HCT116 (cell line): ENCODE results near the gene GRAP.

Source experiments
- CEBPB ChIP-seq: IDR thresholded peaks from 2 replicates; pipeline ENCODE4 v1.6.1; 2012; ENCODE audit warnings: low read depth
- EGR1 ChIP-seq: IDR thresholded peaks from 2 replicates; pipeline ENCODE4 v1.6.1; 2012; ENCODE audit warnings: low read depth
- EZH2 ChIP-seq: fragments of 200-600 bp; sonication (generic); IDR thresholded peaks from 2 replicates; pipeline ENCODE4 v1.6.1; 2017; ENCODE audit warnings: antibody characterized with exemption, mixed run types
- EZH2phosphoT487 ChIP-seq: fragments of 200-600 bp; IDR thresholded peaks from 2 replicates; pipeline ENCODE4 v1.6.1; 2018; ENCODE audit warnings: antibody characterized with exemption, borderline replicate concordance
- JUND ChIP-seq: IDR thresholded peaks from 2 replicates; pipeline ENCODE4 v1.6.1; 2012
- POLR2A ChIP-seq: IDR thresholded peaks from 2 replicates; pipeline ENCODE4 v1.7.0; 2011; ENCODE audit warnings: borderline replicate concordance; ENCODE audit not compliant: insufficient read depth, insufficient read length; ENCODE audit errors: extremely low read depth
- POLR2AphosphoS5 ChIP-seq: IDR thresholded peaks from 2 replicates; pipeline ENCODE4 v1.6.1; 2011; ENCODE audit warnings: mild to moderate bottlenecking, low read depth, low read length, moderate library complexity
- TCF7L2 ChIP-seq: IDR thresholded peaks from 2 replicates; pipeline ENCODE4 v1.7.0; 2011; ENCODE audit warnings: borderline replicate concordance, inconsistent platforms; ENCODE audit not compliant: insufficient read depth, insufficient read length; ENCODE audit errors: extremely low read depth
- YY1 ChIP-seq: IDR thresholded peaks from 2 replicates; pipeline ENCODE4 v1.6.1; 2011; ENCODE audit warnings: low read length, low read depth, moderate library complexity, mild to moderate bottlenecking; ENCODE audit not compliant: insufficient replicate concordance; ENCODE audit errors: extremely low read depth
- TF ChIP-seq, protein P1 (sequence below): IDR thresholded peaks from 2 replicates; pipeline ENCODE4 v1.6.1; 2012
- TF ChIP-seq, protein P2 (sequence below), 3 experiments: fragments of 200-600 bp in 1 of 3; sonication (generic) in 1 of 3; IDR thresholded peaks in 2 of 3; conservative IDR thresholded peaks in 1 of 3; 2 replicates each; pipeline ENCODE4 v1.5.1; 2012 to 2017; ENCODE audit warnings: low read depth in 2 of 3, low read length in 2 of 3, antibody characterized with exemption in 1 of 3, borderline replicate concordance in 1 of 3, control low read depth in 1 of 3, mild to moderate bottlenecking in 1 of 3, mixed read lengths in 1 of 3, mixed run types in 1 of 3, moderate library complexity in 1 of 3; ENCODE audit not compliant: insufficient read depth in 1 of 3
- TF ChIP-seq, protein P3 (sequence below): IDR thresholded peaks from 2 replicates; pipeline ENCODE4 v1.6.1; 2012; ENCODE audit warnings: low read depth

DNA sequence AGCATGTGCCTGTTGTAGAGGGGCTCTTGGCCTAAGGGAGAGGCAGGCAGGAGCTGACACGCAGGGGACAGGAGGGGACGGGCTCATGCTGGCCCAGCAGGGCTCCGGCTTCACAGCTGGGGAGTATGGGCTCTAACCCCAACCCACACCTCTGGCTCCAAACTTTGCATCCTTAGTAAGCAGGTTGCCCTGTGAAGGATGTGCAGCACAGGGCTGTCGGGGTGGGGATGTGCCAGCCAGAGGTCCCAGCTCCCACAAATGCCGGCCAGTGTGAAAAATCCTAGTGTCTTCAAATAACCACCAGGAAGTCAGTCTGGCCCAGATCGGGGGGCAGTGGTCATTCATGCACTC, 28.2 kb downstream of the GRAP start:
- TF ChIP-seq JUND (no peak), POLR2A (no peak), POLR2AphosphoS5 (no peak), YY1 (no peak), EGR1 (no peak), CEBPB (no peak), EZH2phosphoT487 (no peak), EZH2 (no peak), TCF7L2 (no peak)
- TF ChIP-seq, protein P1, sequence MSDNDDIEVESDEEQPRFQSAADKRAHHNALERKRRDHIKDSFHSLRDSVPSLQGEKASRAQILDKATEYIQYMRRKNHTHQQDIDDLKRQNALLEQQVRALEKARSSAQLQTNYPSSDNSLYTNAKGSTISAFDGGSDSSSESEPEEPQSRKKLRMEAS: no peak
- TF ChIP-seq, protein P2, sequence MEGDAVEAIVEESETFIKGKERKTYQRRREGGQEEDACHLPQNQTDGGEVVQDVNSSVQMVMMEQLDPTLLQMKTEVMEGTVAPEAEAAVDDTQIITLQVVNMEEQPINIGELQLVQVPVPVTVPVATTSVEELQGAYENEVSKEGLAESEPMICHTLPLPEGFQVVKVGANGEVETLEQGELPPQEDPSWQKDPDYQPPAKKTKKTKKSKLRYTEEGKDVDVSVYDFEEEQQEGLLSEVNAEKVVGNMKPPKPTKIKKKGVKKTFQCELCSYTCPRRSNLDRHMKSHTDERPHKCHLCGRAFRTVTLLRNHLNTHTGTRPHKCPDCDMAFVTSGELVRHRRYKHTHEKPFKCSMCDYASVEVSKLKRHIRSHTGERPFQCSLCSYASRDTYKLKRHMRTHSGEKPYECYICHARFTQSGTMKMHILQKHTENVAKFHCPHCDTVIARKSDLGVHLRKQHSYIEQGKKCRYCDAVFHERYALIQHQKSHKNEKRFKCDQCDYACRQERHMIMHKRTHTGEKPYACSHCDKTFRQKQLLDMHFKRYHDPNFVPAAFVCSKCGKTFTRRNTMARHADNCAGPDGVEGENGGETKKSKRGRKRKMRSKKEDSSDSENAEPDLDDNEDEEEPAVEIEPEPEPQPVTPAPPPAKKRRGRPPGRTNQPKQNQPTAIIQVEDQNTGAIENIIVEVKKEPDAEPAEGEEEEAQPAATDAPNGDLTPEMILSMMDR (IDR thresholded peaks at IDR 0.05 in 2 of 3, conservative IDR thresholded peaks at IDR 0.05 in 1 of 3; ENCODE audit: borderline replicate concordance in 1 of 3, insufficient read depth in 1 of 3, low read depth in 2 of 3, low read length in 2 of 3): no peak
- TF ChIP-seq, protein P3, sequence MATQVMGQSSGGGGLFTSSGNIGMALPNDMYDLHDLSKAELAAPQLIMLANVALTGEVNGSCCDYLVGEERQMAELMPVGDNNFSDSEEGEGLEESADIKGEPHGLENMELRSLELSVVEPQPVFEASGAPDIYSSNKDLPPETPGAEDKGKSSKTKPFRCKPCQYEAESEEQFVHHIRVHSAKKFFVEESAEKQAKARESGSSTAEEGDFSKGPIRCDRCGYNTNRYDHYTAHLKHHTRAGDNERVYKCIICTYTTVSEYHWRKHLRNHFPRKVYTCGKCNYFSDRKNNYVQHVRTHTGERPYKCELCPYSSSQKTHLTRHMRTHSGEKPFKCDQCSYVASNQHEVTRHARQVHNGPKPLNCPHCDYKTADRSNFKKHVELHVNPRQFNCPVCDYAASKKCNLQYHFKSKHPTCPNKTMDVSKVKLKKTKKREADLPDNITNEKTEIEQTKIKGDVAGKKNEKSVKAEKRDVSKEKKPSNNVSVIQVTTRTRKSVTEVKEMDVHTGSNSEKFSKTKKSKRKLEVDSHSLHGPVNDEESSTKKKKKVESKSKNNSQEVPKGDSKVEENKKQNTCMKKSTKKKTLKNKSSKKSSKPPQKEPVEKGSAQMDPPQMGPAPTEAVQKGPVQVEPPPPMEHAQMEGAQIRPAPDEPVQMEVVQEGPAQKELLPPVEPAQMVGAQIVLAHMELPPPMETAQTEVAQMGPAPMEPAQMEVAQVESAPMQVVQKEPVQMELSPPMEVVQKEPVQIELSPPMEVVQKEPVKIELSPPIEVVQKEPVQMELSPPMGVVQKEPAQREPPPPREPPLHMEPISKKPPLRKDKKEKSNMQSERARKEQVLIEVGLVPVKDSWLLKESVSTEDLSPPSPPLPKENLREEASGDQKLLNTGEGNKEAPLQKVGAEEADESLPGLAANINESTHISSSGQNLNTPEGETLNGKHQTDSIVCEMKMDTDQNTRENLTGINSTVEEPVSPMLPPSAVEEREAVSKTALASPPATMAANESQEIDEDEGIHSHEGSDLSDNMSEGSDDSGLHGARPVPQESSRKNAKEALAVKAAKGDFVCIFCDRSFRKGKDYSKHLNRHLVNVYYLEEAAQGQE: no peak
